GM21576 (cell line): ENCODE measurements around the gene SUGCT.
A peak's percentile ranks its signal among the peaks of the same experiment; 100 is the strongest.

Experiments
- ATAC-seq: cut with Tn5 transposase; IDR thresholded peaks from one replicate; pipeline ENCODE4 v1.9.1; 2021; ENCODE audit warnings: mild to moderate bottlenecking, moderate library complexity; ENCODE audit not compliant: unreplicated experiment

The SUGCT gene

DNA sequence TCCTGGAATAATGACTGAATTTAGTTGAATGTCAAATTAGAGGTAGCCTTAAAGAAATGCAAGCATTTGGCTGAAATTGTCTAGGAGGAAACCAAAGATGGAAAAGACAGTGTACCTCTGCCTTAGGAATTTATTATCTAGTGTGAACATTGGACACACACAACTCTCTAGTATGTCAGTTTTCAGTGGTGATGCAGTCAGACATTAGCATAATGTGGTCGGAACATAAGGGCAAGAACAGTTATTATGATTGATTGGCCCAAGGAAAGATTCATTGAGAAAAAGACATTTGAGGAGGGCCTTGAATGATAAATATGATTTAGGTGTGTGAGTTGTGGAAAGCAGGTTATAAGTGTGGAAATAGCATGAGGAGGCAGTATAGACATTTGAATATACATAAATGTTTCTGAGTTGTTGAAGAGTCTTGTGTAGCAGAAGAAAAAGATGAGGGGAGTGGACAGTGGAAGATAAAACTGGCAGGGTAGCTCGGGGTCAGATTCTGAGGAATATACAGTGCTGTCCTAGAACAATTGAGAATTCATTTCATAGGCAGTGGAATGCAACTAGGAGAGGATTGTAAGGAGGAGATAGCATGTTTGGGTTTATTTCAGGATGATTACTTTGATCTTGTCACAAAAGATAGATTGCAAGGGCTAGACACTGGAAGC, 414.7 kb downstream of the SUGCT start:
- no peak for ATAC-seq

DNA sequence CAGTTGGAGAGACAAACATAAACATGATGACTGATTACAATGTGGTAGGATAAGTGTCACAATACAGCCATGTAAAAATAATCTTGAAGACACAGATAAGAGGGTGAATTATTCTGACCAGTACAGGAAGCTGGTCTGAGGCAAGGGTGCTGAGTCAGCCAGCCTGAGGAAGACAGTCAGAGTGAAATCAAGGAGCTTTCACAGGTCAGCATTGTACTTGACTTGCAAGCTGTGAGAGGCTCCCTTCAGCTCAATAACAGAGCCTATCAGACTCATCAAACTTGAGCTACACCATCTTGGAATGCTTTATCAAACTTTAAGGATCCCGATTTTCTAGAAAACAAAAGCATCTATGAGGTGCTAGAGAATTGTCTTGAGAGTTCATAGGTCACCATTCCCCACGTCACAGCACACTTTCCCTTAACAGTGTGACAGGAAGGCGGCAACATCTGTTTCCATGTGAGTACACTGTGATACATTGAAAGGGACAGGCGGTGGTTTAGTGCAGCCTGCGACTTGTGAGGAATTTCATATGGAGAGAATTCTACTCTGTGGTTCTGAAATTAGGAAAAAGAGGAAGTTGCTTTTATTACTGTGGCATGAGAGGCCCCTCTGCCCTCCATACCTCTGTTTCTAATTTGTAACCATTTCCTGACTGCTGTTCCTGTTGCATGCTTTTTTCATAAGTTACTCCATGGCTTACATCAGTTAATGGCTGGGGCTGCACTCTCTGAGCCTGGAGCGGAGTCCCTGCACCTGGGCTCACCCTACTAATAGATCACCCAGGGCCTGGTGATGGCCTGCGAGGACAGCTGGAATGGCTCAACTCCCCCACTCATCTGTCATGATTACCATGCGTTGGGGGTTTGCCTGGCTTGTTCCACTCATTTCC, 417.1 kb downstream of the SUGCT start:
- peak; percentile 69 for ATAC-seq

DNA sequence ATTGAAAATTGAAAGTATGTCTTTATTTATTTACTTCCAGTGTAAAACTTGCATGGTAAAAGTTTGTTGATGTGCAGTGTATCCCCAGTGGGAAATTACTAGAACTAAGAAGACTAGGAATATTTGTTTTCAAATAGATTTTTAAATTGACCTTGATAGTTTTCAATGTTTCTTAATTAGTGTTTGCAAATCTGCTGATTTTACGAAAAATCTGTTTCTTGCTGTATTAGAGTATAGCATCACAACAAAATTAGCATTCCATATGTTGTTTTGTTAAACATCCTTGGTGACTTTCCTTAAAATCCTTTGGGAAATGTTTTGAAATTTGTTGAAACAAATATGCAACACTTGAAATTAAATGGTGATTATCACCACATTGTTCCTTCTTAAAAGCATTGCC, 425.9 kb downstream of the SUGCT start:
- ATAC-seq = no peak

DNA sequence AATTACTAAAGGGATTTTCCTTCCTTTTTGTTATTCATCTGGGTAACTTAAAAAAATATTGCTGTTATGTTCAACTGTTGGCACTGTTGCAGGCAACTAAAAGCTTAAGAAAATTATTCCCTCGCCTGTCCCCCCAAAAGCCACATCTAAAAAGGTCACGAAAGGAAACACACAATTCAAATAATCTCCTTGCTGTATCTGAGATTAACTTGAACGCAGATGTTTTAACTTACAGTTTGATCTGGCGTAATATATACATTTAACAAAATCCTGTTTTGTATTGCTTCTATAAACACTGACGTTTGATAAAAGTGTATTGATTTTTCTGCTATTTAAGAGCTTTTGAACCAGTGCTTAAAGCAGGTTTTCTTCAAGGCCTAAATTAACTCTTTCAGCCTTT, 432.1 kb downstream of the SUGCT start:
- ATAC-seq = no peak

DNA sequence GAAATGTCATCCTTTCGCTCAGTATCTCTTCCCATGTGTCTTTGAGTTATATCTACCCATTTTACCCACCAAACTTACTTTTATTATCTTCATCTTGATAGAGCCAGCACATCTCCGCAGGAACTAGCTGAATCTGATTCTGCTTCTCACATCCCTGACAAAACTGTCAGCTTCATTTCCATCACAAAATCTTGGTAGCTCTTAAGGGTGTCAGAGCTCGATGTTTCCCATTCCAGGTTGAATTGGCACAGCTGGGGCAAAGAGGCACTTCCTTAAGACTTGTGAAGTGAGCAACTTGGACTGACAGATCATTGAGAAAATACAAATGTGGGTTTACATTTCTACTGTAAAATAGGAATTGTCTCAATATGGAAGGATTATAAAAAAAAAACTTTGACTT, 434.5 kb downstream of the SUGCT start:
- no peak for ATAC-seq

DNA sequence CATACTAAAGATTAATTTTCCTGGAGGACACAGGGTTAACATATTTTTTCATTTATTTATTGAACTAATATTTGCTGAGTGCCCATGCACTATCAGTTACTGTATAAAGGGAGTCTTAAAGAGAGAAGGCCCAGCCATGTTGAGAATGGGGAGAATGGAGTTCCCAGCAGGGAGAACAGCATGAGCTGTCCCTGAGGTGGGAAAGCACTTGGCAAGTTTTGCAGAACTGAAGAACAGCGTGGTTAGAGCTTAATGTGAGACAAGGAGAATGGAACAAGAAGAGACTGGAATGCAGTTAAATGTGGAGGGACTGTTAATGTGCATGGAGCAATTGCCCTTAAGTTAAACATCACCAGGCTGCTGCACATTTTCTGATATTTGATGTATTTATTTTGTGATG, 435.4 kb downstream of the SUGCT start:
- ATAC-seq = no peak

DNA sequence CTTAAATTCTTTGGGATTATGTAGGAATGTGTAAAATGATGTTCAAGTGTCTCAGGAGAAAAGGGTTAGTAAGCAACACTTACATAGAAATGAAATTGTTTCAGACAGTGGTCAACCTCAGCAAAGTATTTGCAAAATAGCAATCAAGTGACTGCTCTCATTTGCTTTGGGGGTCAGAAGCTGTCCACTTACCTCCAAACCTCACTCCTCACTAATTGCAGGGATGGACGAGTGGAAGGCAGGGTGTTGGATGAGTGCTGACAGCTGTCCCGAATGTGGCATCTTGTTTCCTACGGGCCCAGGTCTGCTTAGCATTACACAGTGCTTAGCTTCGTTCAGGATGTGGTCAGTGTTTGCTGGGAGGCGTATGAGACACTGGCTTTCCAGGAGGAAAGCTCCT, 437.0 kb downstream of the SUGCT start:
- no peak for ATAC-seq

DNA sequence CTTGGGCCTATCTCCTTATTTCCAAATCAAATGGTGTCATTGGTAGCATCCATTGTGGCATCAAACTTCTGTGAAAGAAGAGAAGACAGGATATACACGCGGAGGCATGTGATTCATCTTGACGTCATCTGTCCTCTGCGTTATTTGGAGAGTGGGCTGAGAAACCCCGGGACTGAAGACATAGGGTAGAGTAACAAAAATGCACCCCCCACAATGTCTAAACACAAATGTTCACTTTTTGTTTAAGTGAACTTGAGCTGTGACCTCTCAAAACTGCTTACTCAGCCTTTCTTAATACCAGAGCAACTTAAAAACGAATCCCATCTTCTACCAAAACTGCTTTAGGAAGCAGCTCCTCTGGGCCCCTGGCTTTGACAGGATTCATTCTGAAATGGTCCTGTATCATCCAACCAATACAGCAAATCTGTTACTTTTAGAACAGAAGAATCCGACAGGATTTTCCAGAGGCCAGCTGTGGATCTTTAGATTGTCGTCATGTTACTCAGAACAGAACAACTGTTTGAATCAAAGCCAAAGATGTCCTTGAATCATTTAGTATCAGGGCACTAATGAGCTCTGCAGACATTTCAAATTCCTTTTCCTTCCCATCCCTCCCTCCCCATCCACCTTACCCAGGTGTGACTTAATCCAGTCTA, 438.1 kb downstream of the SUGCT start:
- no peak for ATAC-seq

DNA sequence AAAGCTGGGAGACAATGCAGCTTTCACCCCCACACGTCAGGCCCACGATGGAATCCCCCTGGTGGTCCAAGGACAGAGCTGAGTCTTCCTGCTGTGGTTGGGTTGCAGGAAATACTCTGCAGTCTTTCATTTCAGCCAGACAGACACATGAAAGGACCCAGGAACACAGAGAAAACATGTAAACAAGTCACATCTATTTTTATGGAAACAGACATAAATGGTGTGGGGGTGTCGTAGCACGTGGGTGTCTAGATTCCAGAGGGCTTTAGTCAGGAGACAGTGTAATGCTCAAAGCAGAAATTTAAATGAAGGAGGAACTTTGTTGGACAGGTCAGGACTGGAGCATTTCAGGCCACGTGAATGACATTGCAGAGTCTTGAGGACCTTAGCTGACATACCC, 444.6 kb downstream of the SUGCT start:
- no peak for ATAC-seq

DNA sequence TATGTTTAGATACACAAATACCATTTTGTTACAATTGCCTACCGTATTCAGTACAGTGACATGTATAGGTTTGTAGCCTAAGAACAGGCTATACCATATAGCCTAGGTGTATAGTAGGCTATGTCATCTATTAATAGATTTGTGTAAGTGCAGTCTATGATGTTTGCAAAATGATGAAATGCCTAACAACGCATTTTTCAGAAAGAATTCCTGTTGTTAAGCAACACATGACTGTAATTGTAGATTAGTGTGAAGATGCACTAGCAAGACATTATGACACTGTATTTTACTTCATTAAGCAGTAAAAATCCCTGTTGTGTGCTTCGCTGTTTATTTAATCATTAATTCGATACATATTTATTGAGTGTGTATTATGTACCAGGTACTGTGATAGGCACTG, 446.0 kb downstream of the SUGCT start:
- ATAC-seq = no peak

DNA sequence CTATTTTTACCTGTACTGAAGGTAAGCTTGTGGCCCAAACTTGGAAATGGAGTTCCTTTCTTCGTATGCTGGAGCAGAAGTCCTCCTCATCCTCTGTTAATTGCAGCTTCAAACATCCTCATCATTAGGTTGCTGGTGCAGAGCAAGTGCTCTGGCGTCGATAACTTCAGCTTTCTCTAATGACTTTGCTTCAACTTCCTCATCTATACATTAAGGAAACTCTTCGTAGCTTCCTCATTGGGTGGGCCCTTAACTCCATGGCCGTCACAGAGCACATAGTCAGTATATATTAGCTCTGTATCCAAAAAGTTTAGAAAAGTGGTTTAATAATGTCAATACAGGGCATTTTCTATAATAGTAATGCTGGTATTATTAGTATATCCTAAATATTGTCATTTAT, 447.7 kb downstream of the SUGCT start:
- ATAC-seq = no peak

DNA sequence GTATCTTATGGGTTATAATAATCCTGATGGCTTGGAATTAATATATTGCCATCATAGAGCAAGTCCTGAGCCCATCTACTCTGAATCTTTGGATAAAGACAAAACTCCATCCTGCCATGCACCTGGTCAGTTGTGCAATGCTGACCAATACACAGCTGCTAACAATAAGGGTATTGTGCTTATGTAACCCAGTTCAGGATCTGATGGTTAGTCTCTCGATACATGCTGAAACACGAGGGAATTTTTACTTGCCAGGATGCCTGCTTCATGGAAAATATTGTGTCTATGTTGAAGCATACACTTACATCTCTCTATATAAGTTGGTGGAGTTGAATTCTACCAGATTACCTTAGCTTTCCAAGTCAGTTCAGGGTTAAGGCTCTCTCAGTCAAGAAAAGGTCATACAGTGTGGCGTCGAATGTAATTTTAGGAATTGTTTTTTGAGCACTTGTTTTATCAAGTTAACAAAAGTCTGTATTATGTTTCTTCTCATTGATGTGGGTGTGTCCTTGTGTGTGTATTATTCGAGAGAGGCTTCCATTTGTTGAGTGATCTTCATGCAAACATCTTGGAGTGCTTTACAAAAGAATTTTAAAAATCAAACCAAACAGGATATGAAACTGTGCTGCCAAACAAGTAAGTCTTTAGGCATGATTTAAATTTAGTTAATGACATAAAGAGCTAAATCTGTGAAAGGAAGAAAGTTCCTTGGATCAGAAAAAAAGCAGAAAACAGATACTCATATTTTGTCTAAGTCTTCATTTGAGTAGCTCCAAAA, 449.1 kb downstream of the SUGCT start:
- no peak for ATAC-seq

DNA sequence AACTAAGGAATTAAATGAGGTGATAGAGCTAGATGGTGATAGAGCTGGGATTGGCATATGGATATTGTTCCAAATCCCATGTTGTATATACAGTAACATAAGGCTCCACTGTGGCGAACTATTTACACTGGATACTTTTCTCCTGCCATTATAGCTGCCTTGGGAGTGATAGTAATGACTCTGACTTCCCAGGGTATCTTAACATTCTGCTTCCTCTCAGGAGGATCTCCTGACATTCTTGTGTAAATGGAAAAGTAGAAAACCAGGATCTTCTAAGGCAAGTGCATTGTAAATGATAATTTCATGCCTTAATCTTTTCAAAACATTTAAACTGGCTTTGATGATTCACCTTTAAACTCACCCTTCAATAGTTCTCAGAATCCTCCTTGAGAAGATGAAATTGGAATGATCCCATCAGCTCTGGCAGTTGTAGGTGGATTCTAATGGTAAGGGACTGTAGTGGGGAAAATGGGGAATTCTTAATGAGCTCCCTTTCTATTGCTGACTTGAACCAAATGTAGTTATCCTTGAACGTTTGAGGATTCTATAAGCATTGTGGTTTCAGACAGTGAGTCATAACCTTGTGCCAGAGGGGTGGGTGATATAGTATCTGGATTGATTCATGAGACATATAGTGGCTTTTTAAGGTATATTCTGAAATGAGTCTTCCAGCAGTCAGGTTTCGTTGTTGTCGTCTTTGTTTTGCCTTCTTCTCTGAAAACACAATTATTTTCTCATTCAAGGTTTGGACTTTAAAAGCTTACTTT, 450.0 kb downstream of the SUGCT start:
- no peak for ATAC-seq

DNA sequence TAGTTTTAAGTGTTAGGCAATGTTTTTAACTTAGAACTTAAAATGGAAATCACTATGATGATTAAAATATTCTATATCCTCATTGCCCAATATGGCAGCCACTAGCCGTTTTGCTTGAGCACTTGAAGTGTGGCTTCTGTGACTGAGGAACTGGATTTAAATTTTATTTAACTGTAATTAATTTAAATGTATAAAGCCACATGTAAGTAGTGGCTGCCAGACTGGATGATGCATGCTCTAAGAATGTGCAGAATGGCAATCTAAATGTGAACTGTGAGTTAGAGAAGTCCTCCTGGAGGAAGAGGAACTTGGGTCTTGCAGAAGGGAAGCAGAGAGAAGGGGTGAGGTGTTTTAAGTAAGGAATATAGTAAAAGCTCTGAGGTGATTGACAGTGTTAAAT, 451.4 kb downstream of the SUGCT start:
- no peak for ATAC-seq

DNA sequence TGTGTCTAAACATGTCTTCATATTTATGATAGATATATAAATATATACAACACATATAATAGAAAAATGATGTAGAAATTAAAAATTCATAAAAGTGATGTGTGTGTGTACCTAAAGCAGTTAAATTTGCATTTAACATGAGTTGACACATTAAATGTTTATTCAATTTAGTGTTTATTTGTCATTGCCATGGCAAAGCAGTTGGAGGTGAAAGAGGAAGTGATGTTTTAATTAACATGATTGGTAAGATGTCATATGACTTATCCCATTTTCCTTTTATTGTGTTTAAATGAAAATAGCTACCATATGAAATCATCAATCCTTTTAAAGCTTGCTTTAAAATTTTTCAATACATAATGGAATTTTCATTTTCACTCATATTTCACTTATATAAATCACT, 452.6 kb downstream of the SUGCT start:
- no peak for ATAC-seq

DNA sequence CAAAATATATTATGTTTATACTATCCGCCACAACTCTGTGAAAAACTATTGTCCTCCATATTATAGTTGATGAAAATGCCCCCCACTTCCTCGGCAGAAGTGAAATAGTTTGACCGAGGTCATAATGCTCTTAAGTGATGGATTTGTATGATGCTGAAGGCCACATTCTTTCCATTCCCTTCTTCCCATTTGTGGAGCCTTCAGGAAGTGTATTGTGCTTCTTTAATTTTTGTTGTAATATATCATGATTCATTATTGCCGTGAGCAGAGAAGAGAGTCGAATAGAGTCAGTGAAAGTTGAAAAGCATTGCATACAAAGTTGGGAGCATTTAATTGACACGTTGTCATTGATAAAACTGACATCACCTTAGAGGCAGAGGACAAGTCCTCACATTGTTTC, 460.3 kb downstream of the SUGCT start:
- no peak for ATAC-seq

DNA sequence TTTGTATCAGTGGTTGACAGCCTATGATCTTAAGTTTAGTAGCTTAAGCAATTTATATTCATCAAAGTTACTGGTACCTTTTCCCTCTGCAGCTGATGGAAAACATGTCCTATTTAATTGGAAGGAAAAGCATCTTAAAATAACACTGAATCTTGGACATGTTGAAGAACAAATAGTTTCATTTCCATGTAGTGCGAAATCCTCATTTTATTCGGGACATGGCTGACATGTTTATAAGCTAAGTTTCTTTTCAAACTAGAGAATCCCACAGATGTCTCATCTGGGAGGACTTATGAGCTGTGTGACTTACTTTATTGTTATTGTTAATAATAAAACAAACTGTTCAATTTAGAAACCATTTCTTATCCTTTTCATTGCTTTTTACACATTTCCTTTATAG, 461.0 kb downstream of the SUGCT start:
- ATAC-seq = no peak

DNA sequence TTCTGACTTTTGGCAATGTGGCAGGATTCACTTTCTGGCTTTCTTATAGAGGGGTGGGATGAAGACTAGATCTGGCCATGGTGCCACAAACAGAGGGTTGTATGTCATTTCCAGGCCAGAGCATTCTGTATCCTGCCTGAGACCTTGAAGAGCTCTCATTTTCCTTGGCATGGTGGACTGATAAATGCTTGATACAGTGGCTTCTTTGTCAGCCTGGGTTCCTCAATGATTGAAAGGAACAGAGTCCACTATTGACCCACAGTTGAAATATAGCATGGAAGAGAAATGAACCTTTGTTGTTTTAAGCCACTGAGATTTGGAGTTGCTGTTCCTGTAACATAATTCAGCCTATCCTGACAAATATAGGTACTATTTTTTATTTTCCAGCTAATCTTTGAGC, 462.7 kb downstream of the SUGCT start:
- no peak for ATAC-seq

DNA sequence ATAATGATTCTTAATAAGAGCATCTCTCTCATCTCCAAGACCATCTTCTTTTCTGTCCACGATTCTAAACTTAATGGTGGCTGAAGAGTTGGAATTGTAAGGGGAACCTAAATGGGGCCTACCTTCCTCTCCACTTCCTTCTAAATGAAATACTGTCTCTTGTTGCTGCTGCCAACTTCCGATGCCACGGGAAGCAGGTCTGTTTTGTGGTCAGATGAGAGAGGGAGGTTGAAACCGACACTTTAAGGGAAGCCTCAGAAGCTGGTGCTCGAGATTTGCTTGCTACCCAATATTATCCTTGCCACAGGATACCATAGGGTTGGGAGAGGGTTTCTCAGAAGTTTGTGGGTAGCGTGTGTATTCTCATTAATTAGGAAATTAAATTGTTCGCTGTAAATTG, 464.1 kb downstream of the SUGCT start:
- no peak for ATAC-seq

DNA sequence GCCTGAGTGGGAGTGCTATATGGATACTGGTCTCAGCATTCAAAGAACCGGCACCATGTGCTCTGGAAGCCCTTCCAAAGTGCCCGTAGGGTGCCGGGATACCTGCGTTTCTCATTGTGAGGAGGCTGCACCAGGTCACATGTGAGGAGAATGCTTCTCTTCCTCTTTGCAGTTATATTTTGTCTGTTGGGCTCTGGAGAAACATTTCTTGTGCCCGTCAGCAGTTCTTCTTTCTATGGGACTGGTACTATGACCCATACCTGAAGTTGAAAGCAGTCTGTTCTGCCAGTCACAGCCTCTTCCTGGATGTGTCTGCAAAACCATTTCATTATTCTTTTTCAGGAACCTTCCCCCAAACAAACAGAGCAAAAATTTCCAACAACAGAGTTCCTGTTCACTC, 465.0 kb downstream of the SUGCT start:
- ATAC-seq = no peak
